ENCODE results near the gene ANKRD66.
"Not testable (repeated sequence)": the region's sequence is repeated elsewhere in the genome, so short reads cannot be mapped to it uniquely, and the experiment has no call there.

The ANKRD66 gene

DNA sequence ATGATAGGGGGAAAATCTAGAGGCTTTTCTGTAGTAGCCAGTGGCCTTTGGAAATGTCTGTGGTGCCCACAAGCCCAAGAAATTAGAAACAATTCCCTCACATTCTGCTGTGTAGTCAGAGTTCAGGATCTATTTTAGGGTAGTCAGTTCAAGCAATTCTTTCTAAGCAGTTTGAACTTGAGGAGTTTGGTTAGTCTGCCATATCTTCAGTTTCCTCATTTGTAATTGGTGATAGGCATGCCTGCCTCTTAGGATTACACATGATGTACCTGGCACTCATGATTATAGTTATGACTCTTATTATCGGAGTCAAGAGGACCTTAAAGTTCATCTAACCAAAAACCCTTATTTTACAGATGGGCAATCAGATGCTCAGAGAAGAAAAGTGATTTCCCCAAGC lies 25.3 kb downstream of the ANKRD66 start:
- Histone ChIP-seq H3K27me3 (ENCODE audit: insufficient read depth, poor library complexity, severe bottlenecking) (no peaks in the 10 kb centered on the region), H3K4me3 (ENCODE audit: severe bottlenecking) (no peak overlapping the region), H3K36me3 (ENCODE audit: low read depth) (no peaks in the 10 kb centered on the region), H3K27ac (ENCODE audit: poor library complexity, severe bottlenecking) (no peak overlapping the region), H3K4me1 (ENCODE audit: insufficient read depth, poor library complexity, severe bottlenecking) (no peaks in the 10 kb centered on the region), H3K9me3 (ENCODE audit: severe bottlenecking) (no peaks in the 10 kb centered on the region)
- no peak for DNase-seq (ENCODE audit: low spot score)
- no peak for ATAC-seq (ENCODE audit: low read depth)
- TF ChIP-seq, protein P1, sequence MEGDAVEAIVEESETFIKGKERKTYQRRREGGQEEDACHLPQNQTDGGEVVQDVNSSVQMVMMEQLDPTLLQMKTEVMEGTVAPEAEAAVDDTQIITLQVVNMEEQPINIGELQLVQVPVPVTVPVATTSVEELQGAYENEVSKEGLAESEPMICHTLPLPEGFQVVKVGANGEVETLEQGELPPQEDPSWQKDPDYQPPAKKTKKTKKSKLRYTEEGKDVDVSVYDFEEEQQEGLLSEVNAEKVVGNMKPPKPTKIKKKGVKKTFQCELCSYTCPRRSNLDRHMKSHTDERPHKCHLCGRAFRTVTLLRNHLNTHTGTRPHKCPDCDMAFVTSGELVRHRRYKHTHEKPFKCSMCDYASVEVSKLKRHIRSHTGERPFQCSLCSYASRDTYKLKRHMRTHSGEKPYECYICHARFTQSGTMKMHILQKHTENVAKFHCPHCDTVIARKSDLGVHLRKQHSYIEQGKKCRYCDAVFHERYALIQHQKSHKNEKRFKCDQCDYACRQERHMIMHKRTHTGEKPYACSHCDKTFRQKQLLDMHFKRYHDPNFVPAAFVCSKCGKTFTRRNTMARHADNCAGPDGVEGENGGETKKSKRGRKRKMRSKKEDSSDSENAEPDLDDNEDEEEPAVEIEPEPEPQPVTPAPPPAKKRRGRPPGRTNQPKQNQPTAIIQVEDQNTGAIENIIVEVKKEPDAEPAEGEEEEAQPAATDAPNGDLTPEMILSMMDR (IDR thresholded peaks at IDR 0.05; ENCODE audit: poor library complexity, severe bottlenecking): no peak

DNA sequence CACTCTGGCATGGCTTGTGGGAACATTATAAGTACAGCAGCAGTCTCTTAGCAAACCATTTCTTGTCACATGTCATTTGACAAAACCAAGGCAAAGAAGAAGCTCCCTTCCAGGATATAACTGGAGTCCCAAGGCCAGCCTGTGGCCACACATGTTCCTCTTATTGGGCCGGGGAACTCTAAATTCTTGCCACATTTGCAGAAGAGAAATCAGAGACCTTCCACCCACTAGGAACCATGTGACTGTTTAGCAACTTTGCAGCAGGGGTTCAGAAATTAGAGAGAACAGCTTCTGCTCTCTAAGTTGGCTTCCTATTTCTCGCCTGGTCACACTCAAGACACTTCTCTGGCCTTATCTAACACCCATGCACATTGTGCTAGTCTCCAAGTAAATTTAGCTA lies 26.0 kb downstream of the ANKRD66 start:
- H3K36me3 ChIP-seq (ENCODE audit: low read depth): no peaks in the 10 kb centered on the region
- no peaks in the 10 kb centered on the region for H3K4me1 ChIP-seq (ENCODE audit: insufficient read depth, poor library complexity, severe bottlenecking)
- TF ChIP-seq, protein P1 (IDR thresholded peaks at IDR 0.05; ENCODE audit: poor library complexity, severe bottlenecking): no peak
- H3K27me3 ChIP-seq (ENCODE audit: insufficient read depth, poor library complexity, severe bottlenecking): no peaks in the 10 kb centered on the region
- no peaks in the 10 kb centered on the region for H3K9me3 ChIP-seq (ENCODE audit: severe bottlenecking)
- DNase-seq (ENCODE audit: low spot score): no peak
- H3K4me3 ChIP-seq (ENCODE audit: severe bottlenecking): no peak overlapping the region
- ATAC-seq (ENCODE audit: low read depth): no peak
- no peak overlapping the region for H3K27ac ChIP-seq (ENCODE audit: poor library complexity, severe bottlenecking)

DNA sequence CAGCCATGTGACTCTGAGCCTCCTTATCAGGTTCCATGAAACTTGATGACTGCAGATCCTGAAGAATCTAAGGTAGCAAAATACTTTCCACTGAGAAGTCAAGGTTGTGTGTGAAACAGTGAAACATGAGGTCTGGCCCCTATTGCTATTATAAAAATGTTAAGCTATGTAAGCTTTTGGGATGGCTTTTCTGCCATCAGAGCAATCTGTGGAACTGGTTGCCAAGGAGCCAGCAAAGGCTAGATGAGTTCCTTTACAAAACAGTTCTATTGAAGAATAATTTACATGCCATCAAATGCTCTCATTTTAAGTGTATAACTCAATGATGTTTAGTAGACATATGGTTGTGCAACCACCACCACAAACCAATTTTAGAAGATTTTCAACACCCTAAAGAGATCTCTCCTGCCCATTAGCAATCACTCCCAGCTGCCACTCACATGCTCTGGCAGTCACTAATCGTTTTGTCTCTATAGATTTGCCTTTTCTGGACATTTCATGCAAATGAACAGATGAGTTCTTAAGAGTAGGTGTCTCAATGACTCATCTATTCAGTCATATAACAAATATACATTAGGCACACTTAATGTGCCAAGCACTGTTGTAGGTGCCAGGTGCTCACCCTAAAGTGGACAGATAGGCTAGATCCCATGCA lies 26.6 kb downstream of the ANKRD66 start:
- ATAC-seq (ENCODE audit: low read depth): no peak

DNA sequence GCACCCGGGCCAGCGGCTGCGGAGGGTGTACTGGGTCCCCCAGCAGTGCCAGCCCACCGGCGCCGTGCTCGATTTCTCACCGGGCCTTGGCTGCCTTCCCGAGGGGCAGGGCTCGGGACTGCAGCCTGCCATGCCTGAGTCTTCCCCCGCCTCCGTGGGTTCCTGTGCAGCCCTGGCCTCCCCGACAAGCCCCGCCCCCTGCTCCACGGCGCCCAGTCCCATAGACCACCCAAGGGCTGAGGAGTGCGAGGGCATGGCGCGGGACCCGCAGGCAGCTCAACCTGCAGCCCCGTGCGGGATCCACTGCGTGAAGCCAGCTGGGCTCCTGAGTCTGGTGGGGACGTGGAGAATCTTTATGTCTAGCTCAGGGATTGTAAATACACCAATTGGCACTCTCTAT lies 28.0 kb downstream of the ANKRD66 start:
- not testable (repeated sequence) for H3K9me3 ChIP-seq (ENCODE audit: severe bottlenecking); H3K36me3 ChIP-seq (ENCODE audit: low read depth); H3K27me3 ChIP-seq (ENCODE audit: insufficient read depth, poor library complexity, severe bottlenecking); ATAC-seq (ENCODE audit: low read depth); H3K27ac ChIP-seq (ENCODE audit: poor library complexity, severe bottlenecking); H3K4me3 ChIP-seq (ENCODE audit: severe bottlenecking); H3K4me1 ChIP-seq (ENCODE audit: insufficient read depth, poor library complexity, severe bottlenecking); DNase-seq (ENCODE audit: low spot score)

More for the DNA sequence above, 26.6 kb downstream of the ANKRD66 start:
- Histone ChIP-seq H3K27ac (ENCODE audit: poor library complexity, severe bottlenecking) (no peak overlapping the region), H3K9me3 (ENCODE audit: severe bottlenecking) (no peaks in the 10 kb centered on the region), H3K4me1 (ENCODE audit: insufficient read depth, poor library complexity, severe bottlenecking) (no peaks in the 10 kb centered on the region), H3K27me3 (ENCODE audit: insufficient read depth, poor library complexity, severe bottlenecking) (no peaks in the 10 kb centered on the region), H3K4me3 (ENCODE audit: severe bottlenecking) (no peak overlapping the region), H3K36me3 (ENCODE audit: low read depth) (no peaks in the 10 kb centered on the region)
- no peak for DNase-seq (ENCODE audit: low spot score)
- TF ChIP-seq, protein P1 (IDR thresholded peaks at IDR 0.05; ENCODE audit: poor library complexity, severe bottlenecking): no peak

DNA sequence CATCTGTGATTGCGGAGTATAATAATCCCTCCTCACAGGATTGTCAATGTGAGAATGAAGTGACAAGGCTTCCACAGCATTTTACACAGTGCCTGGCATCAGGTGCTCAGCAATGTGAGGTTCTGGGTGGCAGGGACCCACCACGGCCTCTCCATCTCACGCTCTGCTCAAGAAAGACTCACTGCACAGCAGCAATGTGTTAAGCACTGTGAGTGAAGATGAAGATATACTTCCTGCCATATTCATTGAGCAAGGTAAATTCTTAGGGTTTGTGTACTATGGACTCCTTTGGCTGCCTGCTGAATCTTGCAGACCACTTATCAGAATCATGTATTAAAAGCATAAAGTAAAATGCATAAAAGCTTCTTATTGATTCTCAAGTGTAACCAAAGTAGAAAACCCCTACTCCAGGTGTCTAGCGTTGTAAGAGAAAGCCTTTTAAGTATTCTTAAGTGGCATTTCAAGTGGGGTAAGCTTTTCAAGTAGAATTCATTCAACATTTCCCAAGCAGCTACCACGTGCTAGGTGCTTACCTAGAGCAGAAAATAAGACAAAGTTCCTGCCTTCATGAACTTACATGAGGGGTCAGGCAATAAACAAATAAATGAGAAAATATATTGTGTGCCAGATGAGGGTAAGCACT lies 29.5 kb downstream of the ANKRD66 start:
- H3K4me1 ChIP-seq (ENCODE audit: insufficient read depth, poor library complexity, severe bottlenecking): no peaks in the 10 kb centered on the region

More for the DNA sequence above, 29.5 kb downstream of the ANKRD66 start:
- Histone ChIP-seq H3K27me3 (ENCODE audit: insufficient read depth, poor library complexity, severe bottlenecking) (no peaks in the 10 kb centered on the region), H3K4me3 (ENCODE audit: severe bottlenecking) (no peak overlapping the region), H3K36me3 (ENCODE audit: low read depth) (no peaks in the 10 kb centered on the region), H3K9me3 (ENCODE audit: severe bottlenecking) (no peaks in the 10 kb centered on the region), H3K27ac (ENCODE audit: poor library complexity, severe bottlenecking) (no peak overlapping the region)
- ATAC-seq (ENCODE audit: low read depth) (no peak), DNase-seq (ENCODE audit: low spot score) (no peak)
- TF ChIP-seq, protein P1 (IDR thresholded peaks at IDR 0.05; ENCODE audit: poor library complexity, severe bottlenecking): no peak
